Measurements from ENCODE around the gene TXNRD2. TPM values are rescaled to one million over a fixed set of nuclear protein-coding genes. Genes with fewer than 3 reads are reported as not detected.

TXNRD2 gene
- total RNA-seq, 1 donor from 2014 or later: 15.0 TPM

GRCh38 chr22:19904935-19905334, 36.7 kb downstream of the TXNRD2 start:
- DNase-seq (ENCODE audit: low read depth): no peak

DNA sequence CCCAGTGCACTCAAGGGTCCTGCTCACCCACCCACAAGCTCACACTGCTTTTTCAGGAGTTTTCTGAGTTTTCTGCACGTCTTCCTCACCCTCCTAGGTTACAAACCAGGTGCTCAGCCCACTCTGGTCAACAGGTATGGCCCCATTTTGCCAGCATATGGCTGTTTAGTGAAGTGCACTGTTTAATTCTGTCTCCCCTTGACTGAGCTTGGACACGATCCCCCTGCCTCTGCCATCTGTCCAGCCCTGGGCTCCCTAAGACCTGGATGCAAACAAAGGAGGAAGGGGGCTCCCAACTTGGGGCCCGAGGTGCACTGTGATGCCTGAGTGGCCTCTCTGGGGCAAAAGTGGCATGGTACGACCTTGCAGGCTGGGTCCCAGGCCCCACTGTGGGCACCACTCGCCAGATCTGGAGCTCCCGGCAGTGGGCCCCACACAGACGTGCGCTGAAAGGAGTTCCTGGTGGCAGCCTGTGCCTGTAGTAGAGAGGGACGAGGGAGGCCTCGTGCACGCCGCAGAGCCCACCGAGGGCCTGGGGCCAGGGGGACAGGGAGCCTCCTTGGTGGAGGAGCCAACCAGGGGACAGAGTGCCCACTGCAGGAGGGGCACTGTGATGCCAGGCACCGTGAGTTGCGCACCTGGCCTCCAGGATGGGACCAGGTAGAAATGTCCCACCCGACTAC, 37.3 kb downstream of the TXNRD2 start:
- DNase-seq (ENCODE audit: low read depth): no peak

GRCh38 chr22:19903513-19903912, 38.1 kb downstream of the TXNRD2 start:
- no peak for DNase-seq (ENCODE audit: low read depth)

GRCh38 chr22:19903031-19903430, 38.6 kb downstream of the TXNRD2 start:
- no peak for DNase-seq (ENCODE audit: low read depth)

GRCh38 chr22:19902245-19902715, 39.3 kb downstream of the TXNRD2 start:
- DNase-seq (ENCODE audit: low read depth): no peak

- no peak for DNase-seq (ENCODE audit: low read depth)
These were observed 39.9 kb downstream of the TXNRD2 start for GRCh38 chr22:19901577-19902244.

DNA sequence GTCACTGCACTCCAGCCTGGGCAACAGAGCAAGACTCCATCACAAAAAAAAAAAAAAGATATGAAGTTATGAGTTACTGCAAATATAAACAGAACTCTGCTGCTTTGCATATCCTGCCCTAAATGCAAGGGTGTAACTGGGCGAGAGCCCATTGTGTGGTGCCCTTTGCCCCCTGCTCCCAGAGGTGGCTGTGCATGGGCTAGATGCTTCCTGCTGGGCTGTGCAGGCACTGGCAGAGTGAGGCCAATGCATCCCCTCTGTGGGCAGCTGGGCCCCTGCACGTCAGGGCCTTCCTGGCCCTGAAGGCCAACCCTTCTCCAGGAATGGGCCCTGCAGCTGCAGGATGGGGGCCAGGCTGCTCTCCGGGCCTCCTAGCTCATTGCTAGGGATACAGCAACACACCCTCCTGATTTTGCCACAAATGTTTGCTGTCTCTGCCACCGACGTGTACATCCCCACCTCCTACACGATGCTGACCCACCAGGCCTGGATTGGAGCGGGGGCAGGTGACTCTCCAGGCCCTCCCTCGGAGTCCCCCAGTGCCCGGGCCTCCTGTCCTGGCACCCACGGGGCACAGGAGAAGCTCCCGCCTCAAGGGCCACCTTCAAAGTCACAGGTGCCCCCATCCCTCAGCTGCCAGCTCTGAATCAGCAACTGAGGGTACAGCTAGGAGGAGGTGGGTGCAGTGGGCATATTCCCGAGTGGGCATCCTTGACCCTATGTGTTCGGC, 40.7 kb downstream of the TXNRD2 start:
- no peak for DNase-seq (ENCODE audit: low read depth)

DNA sequence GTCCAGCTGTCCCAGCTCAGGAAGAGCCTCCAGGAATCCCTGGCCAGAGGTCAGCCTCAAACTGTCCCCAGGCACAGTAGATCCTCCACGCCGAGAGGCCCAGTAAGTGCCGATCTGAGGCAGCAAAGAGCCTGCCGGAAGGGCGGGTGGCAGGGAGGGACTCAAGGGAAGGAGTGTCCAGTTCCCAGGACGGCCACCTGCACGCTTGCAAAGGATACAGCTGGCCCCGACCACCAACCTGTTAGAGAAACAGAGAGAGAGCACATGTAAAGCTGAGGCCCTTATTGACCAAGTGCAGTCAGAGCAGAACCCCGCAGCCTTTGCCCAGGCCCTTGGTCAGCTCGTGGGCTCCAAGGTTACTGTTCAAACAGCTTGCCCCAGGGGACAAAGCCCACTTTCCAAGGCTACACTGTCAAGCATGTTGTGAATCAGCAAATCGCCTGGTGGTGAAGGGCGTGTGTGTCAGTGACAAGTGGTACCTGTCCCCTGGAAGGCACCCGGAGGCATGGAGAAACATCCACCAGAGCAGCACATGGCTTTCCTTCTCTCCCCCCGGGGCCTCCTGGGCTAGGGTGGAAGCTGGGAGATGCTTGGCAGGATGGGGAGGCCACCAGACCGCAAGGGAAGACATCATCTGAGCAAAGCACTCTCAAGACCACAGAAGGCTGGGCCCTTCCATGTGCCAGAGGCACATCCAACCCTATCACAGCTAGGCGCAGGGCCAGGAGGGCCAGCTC, 42.6 kb downstream of the TXNRD2 start:
- DNase-seq (ENCODE audit: low read depth): no peak

- no peak for DNase-seq (ENCODE audit: low read depth)
These were observed 43.5 kb downstream of the TXNRD2 start for GRCh38 chr22:19898145-19898544.

GRCh38 chr22:19897726-19898125, 43.9 kb downstream of the TXNRD2 start:
- no peak for DNase-seq (ENCODE audit: low read depth)

DNA sequence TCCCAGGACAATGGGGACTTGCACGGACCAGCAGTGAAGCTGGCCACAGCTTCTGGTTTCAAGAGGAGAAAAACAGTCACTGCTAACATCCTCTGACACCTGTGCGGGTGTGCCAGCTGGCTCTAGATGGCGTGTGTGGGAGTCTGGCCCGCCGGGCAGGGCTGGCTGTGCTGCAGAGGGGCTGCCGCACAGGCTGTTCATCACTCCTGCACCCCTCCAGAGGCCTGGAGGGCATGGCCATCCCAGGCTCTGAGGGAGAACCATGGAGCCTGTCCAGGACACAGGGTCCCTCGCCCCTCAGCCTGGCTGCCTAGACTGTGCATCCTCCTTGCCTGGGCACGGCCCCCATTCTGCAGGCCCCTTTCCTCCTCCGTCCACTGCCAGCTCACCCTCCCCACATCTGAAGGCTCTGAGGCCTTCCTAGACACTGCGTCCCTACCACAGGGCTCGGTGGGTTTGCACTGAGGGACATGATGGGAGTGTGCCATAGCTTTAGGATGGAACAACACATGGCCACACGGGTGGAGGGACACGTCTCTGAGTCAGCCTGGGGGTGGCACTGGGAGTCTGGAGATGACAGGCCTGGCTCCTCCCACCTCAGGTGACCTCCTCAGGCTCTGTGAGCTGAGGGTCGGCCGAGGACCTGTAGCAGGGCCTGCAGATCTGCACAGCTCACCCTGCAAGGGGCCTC, 44.8 kb downstream of the TXNRD2 start:
- DNase-seq (ENCODE audit: low read depth): no peak

- DNase-seq (ENCODE audit: low read depth): no peak
These were observed 46.3 kb downstream of the TXNRD2 start for GRCh38 chr22:19895160-19895849.

- no peak for DNase-seq (ENCODE audit: low read depth)
These were observed 48.3 kb downstream of the TXNRD2 start for GRCh38 chr22:19893363-19893762.

GRCh38 chr22:19892925-19893324, 48.7 kb downstream of the TXNRD2 start:
- DNase-seq (ENCODE audit: low read depth): peak; percentile 9

DNA sequence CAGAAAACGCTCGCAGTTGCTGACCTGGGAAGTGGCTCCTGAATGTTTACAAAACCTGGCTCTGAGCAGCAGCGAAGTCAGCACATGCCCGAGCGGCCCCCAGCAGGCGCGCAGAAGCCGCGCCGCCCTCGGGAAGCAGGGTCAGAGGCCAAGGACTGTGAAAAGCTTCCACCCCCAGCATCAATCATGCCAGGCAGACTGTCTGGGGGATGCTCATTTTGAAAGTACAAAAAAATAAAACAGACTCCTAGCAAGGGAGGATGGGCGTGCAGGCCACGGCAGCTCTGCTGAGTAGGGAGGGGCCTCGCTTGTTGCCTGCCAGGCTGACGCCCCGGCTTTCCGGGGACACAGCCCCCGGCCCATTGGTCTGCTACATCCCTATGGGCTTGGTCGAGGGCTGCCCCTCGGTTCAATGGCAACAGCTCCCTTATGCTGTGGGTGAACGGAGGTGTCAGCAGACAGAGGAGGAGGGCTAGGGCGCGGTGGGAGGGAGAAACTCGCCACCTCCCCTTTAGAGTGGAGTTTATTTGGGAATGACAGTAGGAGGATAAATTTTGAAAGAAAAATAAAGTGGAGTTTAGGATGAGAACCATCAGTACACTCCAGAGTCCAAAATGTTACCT, 49.2 kb downstream of the TXNRD2 start:
- no peak for DNase-seq (ENCODE audit: low read depth)

GRCh38 chr22:19891317-19892256, 50.0 kb downstream of the TXNRD2 start:
- DNase-seq (ENCODE audit: low read depth): peak; percentile 67

- no peak for DNase-seq (ENCODE audit: low read depth)
These were observed 50.9 kb downstream of the TXNRD2 start for GRCh38 chr22:19890502-19891316.

- DNase-seq (ENCODE audit: low read depth): no peak
These were observed 51.7 kb downstream of the TXNRD2 start for GRCh38 chr22:19889951-19890350.
